ENCODE measurements around the gene TLL2.

Gene TLL2

DNA sequence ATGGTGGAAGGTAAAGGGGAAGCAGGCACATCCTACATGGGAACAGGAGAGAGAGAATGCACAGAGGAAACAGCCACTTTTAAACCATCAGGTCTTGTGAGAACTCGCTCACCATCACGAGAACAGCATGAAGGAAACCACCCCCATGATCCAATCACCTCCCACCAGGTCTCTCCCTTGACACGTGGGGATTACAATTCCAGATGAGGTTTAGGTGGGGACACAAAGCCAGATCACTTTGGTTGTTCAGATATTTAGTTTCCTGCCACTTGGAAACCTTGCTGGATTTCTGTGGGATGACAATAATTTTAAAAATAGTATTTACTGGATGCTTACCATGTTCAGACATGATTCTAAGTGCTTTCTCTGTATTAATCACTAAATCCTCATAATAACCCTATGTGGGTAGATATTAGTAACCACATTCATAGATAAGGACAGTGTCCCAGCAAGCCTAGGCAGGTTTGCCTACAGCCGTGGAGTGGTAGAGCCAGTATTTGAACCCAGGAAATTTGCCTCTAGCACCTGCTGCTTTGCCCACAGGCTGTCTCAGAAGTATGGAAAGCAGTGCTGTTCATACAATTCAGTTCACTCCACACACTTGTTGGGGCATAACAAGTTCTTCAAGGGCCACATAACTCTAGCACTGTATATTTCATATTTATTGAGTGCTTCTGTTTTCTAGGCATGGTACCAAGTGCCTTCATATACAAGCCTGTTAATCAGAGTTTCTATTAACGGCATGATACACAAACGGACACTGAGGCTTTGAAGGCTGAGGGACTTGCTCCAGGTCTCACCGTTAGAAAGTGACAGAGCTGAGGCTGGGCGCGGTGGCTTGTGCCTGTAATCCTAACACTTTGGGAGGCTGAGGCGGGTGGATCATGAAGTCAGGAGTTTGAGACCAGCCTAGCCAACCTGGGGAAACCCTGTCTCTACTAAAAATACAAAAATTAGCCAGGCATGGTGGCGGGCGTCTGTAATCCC is 8.3 kb downstream of the TLL2 start:
- no peak for TF ChIP-seq FOXP2 (optimal IDR thresholded peaks at IDR 0.05; ENCODE audit: borderline replicate concordance, extremely low read depth, extremely low read length, insufficient read depth)

GRCh38 chr10:96502561-96503282 is 11.0 kb downstream of the TLL2 start:
- TF ChIP-seq TAF1 (IDR thresholded peaks at IDR 0.05; ENCODE audit: borderline replicate concordance, insufficient read depth, low read length) (no peak), FOXP2 (optimal IDR thresholded peaks at IDR 0.05; ENCODE audit: borderline replicate concordance, extremely low read depth, extremely low read length, insufficient read depth) (no peak), POLR2AphosphoS5 (IDR thresholded peaks at IDR 0.05; ENCODE audit: low read depth, low read length) (no peak), SIN3A (IDR thresholded peaks at IDR 0.05; ENCODE audit: borderline replicate concordance, insufficient read depth, low read length) (no peak)
- TF ChIP-seq, protein P1, sequence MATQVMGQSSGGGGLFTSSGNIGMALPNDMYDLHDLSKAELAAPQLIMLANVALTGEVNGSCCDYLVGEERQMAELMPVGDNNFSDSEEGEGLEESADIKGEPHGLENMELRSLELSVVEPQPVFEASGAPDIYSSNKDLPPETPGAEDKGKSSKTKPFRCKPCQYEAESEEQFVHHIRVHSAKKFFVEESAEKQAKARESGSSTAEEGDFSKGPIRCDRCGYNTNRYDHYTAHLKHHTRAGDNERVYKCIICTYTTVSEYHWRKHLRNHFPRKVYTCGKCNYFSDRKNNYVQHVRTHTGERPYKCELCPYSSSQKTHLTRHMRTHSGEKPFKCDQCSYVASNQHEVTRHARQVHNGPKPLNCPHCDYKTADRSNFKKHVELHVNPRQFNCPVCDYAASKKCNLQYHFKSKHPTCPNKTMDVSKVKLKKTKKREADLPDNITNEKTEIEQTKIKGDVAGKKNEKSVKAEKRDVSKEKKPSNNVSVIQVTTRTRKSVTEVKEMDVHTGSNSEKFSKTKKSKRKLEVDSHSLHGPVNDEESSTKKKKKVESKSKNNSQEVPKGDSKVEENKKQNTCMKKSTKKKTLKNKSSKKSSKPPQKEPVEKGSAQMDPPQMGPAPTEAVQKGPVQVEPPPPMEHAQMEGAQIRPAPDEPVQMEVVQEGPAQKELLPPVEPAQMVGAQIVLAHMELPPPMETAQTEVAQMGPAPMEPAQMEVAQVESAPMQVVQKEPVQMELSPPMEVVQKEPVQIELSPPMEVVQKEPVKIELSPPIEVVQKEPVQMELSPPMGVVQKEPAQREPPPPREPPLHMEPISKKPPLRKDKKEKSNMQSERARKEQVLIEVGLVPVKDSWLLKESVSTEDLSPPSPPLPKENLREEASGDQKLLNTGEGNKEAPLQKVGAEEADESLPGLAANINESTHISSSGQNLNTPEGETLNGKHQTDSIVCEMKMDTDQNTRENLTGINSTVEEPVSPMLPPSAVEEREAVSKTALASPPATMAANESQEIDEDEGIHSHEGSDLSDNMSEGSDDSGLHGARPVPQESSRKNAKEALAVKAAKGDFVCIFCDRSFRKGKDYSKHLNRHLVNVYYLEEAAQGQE (IDR thresholded peaks at IDR 0.05; ENCODE audit: insufficient read depth in 1 of 2, low read depth in 2 of 2, low read length in 2 of 2) = no peak

GRCh38 chr10:96501985-96502384 is 11.7 kb downstream of the TLL2 start:
- TF ChIP-seq, protein P1 (IDR thresholded peaks at IDR 0.05; ENCODE audit: insufficient read depth in 1 of 2, low read depth in 2 of 2, low read length in 2 of 2) = no peak
- TF ChIP-seq POLR2AphosphoS5 (IDR thresholded peaks at IDR 0.05; ENCODE audit: low read depth, low read length) (no peak), FOXP2 (optimal IDR thresholded peaks at IDR 0.05; ENCODE audit: borderline replicate concordance, extremely low read depth, extremely low read length, insufficient read depth) (no peak), TAF1 (IDR thresholded peaks at IDR 0.05; ENCODE audit: borderline replicate concordance, insufficient read depth, low read length) (no peak), SIN3A (IDR thresholded peaks at IDR 0.05; ENCODE audit: borderline replicate concordance, insufficient read depth, low read length) (no peak)

DNA sequence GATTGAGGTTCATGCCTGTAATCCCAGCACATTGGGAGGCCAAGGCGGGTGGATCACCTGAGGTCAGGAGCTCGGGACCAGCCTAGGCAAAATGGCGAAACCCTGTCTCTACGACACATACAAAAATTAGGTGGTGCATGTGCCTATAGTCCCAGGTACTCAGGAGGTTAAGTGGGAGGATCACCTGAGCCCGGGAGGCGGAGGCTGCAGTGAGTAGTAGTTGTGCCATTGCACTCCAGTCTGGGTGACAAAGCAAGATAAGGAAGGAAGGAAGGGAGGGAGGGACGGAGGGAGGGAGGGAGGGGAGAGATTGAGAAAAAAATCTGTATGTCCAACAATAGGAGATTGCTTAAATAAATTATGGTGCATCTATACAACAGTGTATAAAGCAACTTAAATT is 13.2 kb downstream of the TLL2 start:
- no peak for TF ChIP-seq TAF1 (IDR thresholded peaks at IDR 0.05; ENCODE audit: borderline replicate concordance, insufficient read depth, low read length)
- TF ChIP-seq SIN3A (IDR thresholded peaks at IDR 0.05; ENCODE audit: borderline replicate concordance, insufficient read depth, low read length) = no peak
- TF ChIP-seq, protein P1 (IDR thresholded peaks at IDR 0.05; ENCODE audit: insufficient read depth in 1 of 2, low read depth in 2 of 2, low read length in 2 of 2) = no peak
- no peak for TF ChIP-seq POLR2AphosphoS5 (IDR thresholded peaks at IDR 0.05; ENCODE audit: low read depth, low read length)
- no peak for TF ChIP-seq FOXP2 (optimal IDR thresholded peaks at IDR 0.05; ENCODE audit: borderline replicate concordance, extremely low read depth, extremely low read length, insufficient read depth)

GRCh38 chr10:96500050-96500449 is 13.7 kb downstream of the TLL2 start:
- TF ChIP-seq TAF1 (IDR thresholded peaks at IDR 0.05; ENCODE audit: borderline replicate concordance, insufficient read depth, low read length) (no peak), SIN3A (IDR thresholded peaks at IDR 0.05; ENCODE audit: borderline replicate concordance, insufficient read depth, low read length) (no peak), POLR2AphosphoS5 (IDR thresholded peaks at IDR 0.05; ENCODE audit: low read depth, low read length) (no peak), FOXP2 (optimal IDR thresholded peaks at IDR 0.05; ENCODE audit: borderline replicate concordance, extremely low read depth, extremely low read length, insufficient read depth) (no peak)
- TF ChIP-seq, protein P1 (IDR thresholded peaks at IDR 0.05; ENCODE audit: insufficient read depth in 1 of 2, low read depth in 2 of 2, low read length in 2 of 2) = no peak
